A549 treated with CpdA at 1 μM for 4 hours (cell line): Measurements from ENCODE around the gene BTBD17. TPM values are rescaled to one million over a fixed set of nuclear protein-coding genes. Genes with fewer than 3 reads are reported as not detected.

ENCODE experiments used
- total RNA-seq: library from RNA; stranded (reverse); fragments of 200-300 nt; extraction: Qiagen RNA extraction; gene quantifications from 5 replicates; pipeline ENCODE4 v1.2.3, GENCODE V29; 2022; ENCODE audit warnings: low read depth

Gene BTBD17, protein sequence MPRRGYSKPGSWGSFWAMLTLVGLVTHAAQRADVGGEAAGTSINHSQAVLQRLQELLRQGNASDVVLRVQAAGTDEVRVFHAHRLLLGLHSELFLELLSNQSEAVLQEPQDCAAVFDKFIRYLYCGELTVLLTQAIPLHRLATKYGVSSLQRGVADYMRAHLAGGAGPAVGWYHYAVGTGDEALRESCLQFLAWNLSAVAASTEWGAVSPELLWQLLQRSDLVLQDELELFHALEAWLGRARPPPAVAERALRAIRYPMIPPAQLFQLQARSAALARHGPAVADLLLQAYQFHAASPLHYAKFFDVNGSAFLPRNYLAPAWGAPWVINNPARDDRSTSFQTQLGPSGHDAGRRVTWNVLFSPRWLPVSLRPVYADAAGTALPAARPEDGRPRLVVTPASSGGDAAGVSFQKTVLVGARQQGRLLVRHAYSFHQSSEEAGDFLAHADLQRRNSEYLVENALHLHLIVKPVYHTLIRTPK
- total RNA-seq = not detected in 5 replicates

DNA sequence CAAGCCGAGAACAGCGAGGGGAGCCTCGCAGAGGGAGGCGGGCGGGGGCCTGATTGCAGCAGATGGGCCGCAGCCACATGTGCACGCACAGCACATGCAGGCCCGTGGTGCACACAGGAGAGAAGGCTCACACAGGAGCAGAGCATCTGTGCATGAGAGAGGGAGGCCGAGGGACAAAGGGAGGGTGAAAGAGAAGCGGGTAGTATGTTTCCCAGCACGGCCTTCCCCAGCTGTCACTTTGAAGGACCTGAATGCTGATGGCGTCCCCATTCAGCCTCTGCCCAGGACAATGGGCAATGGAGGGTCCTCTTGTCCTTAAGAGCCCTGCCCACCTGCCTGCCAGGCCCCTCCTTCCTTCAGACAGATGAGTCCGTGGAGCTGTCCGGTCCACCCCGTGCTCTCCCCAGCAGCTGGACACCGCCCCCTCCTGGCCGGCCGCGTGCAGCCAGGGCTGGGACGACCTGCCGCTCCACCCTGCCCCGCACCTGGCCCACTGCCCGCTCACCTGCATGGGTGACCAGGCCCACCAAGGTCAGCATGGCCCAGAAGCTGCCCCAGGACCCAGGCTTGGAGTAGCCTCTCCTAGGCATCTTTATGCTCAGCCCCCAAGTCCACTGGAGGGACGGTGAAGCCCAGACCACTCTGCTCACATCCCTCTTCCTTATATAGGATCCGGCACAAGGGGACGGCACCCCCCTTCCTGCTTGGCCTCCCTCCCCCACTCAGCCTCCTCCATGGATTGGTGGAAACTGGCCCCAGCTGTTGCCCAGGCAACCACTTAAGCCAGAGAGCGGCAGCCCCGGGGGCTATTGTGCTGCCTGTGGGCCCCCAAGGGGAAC lies at the start of gene BTBD17:
Gene BTBD17, minus strand, starts transcription at position 639 of the 839 bp plus-strand sequence. Its CDS starts 49 bp downstream, at position 590.

DNA sequence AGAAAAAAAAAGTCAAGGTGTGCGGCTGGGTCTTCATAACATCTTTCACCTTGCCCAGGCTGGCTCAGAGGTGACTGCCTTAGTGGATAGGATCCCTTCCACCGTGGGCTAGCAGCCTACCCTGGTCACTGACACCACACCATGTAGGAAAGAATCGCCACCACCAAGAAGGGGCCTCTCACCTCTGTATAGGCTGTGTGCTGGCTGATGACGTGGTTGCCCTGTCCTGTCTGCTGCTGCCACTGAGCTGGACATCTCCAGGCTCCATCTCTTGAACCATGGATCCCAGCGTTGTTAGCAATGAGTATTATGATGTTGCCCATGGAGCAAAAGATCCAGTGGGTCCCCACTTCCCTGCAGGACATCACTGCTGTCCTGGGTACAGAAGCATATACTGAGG lies 5.5 kb upstream of the BTBD17 start, which contains the start of gene GPR142:
Gene GPR142, plus strand, starts transcription at position 301 of the 400 bp plus-strand sequence. CDS start 2,035 bp downstream, outside the sequence.

DNA sequence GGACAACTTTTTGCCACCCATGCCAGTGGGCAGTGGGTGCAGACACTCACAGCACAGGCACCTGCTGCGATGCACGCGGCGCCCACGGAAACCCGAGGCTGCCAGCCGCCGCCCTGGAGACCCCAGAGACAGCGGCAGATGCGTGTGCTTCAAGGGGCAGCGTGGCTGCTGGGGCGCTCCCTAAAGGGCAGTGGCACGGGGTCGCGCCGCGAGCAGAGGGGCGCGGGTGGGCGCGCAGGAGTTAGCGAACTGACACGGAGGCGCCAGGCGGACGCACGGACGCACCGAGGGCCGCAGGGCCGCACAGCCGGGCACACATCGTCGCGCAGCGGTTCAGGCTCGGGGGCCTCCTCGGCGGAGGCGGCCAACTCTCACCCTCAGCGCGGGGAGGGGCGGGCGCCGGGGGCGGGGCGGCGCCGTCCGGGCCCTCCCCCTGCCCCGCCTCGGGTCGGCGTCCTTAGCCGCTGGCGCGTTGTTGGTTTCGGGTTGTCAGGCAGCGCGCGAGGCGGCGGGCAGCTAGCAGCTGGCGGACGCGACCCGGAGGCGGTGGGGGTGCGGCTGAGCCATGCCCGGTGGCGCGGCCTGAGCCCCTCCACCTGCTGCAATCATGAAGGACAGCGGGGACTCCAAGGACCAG lies 35.8 kb downstream of the BTBD17 start, which contains the start of gene KIF19:
Gene KIF19, plus strand, starts transcription at position 484 of the 637 bp plus-strand sequence. Its CDS starts 124 bp downstream, at position 608.

Other genes starting within 250 kb of the BTBD17 start
- gene RPL38, start 158.2 kb downstream of the BTBD17 start, total RNA-seq = 2,654 to 3,300 TPM (median 2,879 TPM) in 5 replicates
- 1.6 to 2.0 TPM (median 1.9 TPM) in 5 replicates for gene TTYH2, start 148.3 kb downstream of the BTBD17 start, total RNA-seq
- 0.06 TPM in 1 of 5 replicates, not detected in the others for gene DNAI2, start 87.6 kb downstream of the BTBD17 start, total RNA-seq
- gene KIF19, start 35.6 kb downstream of the BTBD17 start, total RNA-seq = 0.01 to 0.05 TPM in 2 of 5 replicates, not detected in the others
- gene GPR142, start 5.6 kb upstream of the BTBD17 start, total RNA-seq = 0.03 TPM in 1 of 5 replicates, not detected in the others
- gene GPRC5C, start 70.2 kb upstream of the BTBD17 start, total RNA-seq = 56.4 to 90.7 TPM (median 82.3 TPM) in 5 replicates
- 0.05 TPM in 1 of 5 replicates, not detected in the others for gene CD300A, start 104.8 kb upstream of the BTBD17 start, total RNA-seq
- 0.06 to 0.22 TPM (median 0.09 TPM) in 3 of 5 replicates, not detected in the others for gene CD300LB, start 169.6 kb upstream of the BTBD17 start, total RNA-seq
- gene CD300C, start 184.2 kb upstream of the BTBD17 start, total RNA-seq = 0.09 to 0.49 TPM (median 0.27 TPM) in 4 of 5 replicates, not detected in the other
- gene CD300H, start 205.6 kb upstream of the BTBD17 start, total RNA-seq = 0.45 to 0.78 TPM (median 0.63 TPM) in 4 of 5 replicates, not detected in the other
- not detected in 5 replicates for gene CD300LD, start 230.4 kb upstream of the BTBD17 start, total RNA-seq